Hepatocyte (in vitro differentiated cells): Measurements from ENCODE around the gene PGM1. TPM values are rescaled to one million over a fixed set of nuclear protein-coding genes. Genes with fewer than 3 reads are reported as not detected.

Experiments used
- DNase-seq: peaks from one replicate; pipeline ENCODE4 v3.0.0-alpha.2; 2016; ENCODE audit warnings: low spot score
- H2AFZ ChIP-seq: fragments of 200-600 bp; sonication (generic); 2 replicates; pipeline ENCODE4 v1.6.0; 2016; ENCODE audit warnings: antibody characterized with exemption, mild to moderate bottlenecking
- H3K27ac ChIP-seq: fragments of 200-600 bp; sonication (generic); 2 replicates; pipeline ENCODE4 v1.5.1; 2016; ENCODE audit warnings: mild to moderate bottlenecking
- H3K27me3 ChIP-seq: fragments of 200-600 bp; sonication (generic); 2 replicates; pipeline ENCODE4 v1.6.1; 2016
- H3K36me3 ChIP-seq: fragments of 200-600 bp; sonication (generic); replicated peaks from 2 replicates; pipeline ENCODE4 v1.5.1; 2016; ENCODE audit warnings: low read depth; ENCODE audit not compliant: insufficient read depth
- H3K4me1 ChIP-seq: fragments of 200-600 bp; sonication (generic); 2 replicates; pipeline ENCODE4 v1.5.1; 2016; ENCODE audit warnings: mild to moderate bottlenecking, moderate library complexity; ENCODE audit not compliant: insufficient read depth
- H3K4me2 ChIP-seq: fragments of 200-600 bp; sonication (generic); 2 replicates; pipeline ENCODE4 v1.6.0; 2016
- H3K4me3 ChIP-seq: fragments of 200-600 bp; sonication (generic); 2 replicates; pipeline ENCODE4 v1.5.1; 2016; ENCODE audit warnings: mild to moderate bottlenecking
- H3K79me2 ChIP-seq: fragments of 200-600 bp; sonication (generic); 2 replicates; pipeline ENCODE4 v1.6.0; 2017; ENCODE audit warnings: mild to moderate bottlenecking
- H3K9me2 ChIP-seq: fragments of 200-600 bp; sonication (generic); replicated peaks from 2 replicates; pipeline ENCODE4 v1.6.0; 2017; ENCODE audit warnings: mild to moderate bottlenecking; ENCODE audit not compliant: insufficient read depth
- H3K9me3 ChIP-seq: fragments of 200-600 bp; sonication (generic); 2 replicates; pipeline ENCODE4 v1.5.1; 2016; ENCODE audit warnings: low read depth, mild to moderate bottlenecking
- H4K20me1 ChIP-seq: fragments of 200-600 bp; sonication (generic); 2 replicates; pipeline ENCODE4 v1.6.0; 2016; ENCODE audit warnings: mild to moderate bottlenecking; ENCODE audit not compliant: insufficient read depth, poor library complexity, severe bottlenecking
- EZH2 ChIP-seq: fragments of 200-600 bp; sonication (generic); IDR thresholded peaks from 2 replicates; pipeline ENCODE4 v1.6.1; 2016; ENCODE audit warnings: antibody characterized with exemption, mild to moderate bottlenecking, borderline replicate concordance
- EZH2phosphoT487 ChIP-seq: fragments of 200-600 bp; sonication (generic); IDR thresholded peaks from one replicate; pipeline ENCODE4 v1.6.1; 2018; ENCODE audit warnings: antibody characterized with exemption, mild to moderate bottlenecking, low read depth, moderate library complexity; ENCODE audit not compliant: unreplicated experiment, severe bottlenecking
- WGBS: methylation state at CpG from one replicate; pipeline ENCODE4 v1.1.6; 2016; ENCODE audit warnings: low lambda C conversion rate; ENCODE audit errors: missing lambda C conversion rate; 5-methylcytosine and 5-hydroxymethylcytosine counted together
- polyA plus RNA-seq: library from polyadenylated mRNA; unstranded; fragments of >200 nt; fragmentation: Nextera tagmentation; extraction: Ambion mirVana; gene quantifications from 2 replicates; pipeline ENCODE4 v1.2.1, GENCODE V29; 2016
- total RNA-seq: library from RNA; depleted of rRNA; stranded (reverse); fragments of >200 nt; gene quantifications from 2 replicates; pipeline ENCODE4 v1.2.3, GENCODE V29; 2014
- TF ChIP-seq, protein P1 (sequence below): fragments of 200-600 bp; sonication (generic); IDR thresholded peaks from 2 replicates; pipeline ENCODE4 v1.5.1; 2016; ENCODE audit warnings: antibody characterized with exemption, mild to moderate bottlenecking; ENCODE audit not compliant: poor library complexity

PGM1 gene
- total and polyA plus RNA-seq, 2 experiments from 2014 or later = 85.0 to 88.9 TPM

DNA sequence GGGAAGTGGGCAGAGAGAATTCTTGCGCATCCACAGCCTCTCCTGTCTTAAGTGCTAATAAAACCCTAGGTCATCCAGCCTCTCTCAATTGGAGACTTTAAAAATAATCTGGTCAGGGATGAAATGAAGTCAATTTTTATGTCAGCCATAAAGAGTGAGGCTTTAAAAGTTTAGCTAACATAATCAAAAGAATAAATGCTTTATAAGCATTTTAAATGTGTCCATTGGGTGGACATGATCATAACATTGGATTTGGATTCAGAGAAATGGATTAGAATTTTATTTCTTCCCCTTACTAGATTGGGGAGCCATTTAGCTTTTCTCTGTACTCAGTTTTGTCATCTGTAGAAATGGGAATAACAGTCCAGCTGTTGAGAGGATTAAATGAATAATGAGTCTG lies 55.5 kb downstream of the PGM1 start:
- Histone ChIP-seq H3K4me3 (no peak overlapping the region), H3K9me3 (no peaks in the 10 kb centered on the region), H3K79me2 (no peaks in the 10 kb centered on the region), H3K9me2 (no peaks in the 10 kb centered on the region), H3K27ac (no peak overlapping the region), H3K4me1 (peaks cover 8% of the 10 kb centered on the region), H3K27me3 (no peaks in the 10 kb centered on the region), H4K20me1 (no peaks in the 10 kb centered on the region), H3K4me2 (no peak overlapping the region), H3K36me3 (no peaks in the 10 kb centered on the region), H2AFZ (no peak overlapping the region)
- no peak for DNase-seq
- TF ChIP-seq EZH2phosphoT487 = no peak
- TF ChIP-seq, protein P1, sequence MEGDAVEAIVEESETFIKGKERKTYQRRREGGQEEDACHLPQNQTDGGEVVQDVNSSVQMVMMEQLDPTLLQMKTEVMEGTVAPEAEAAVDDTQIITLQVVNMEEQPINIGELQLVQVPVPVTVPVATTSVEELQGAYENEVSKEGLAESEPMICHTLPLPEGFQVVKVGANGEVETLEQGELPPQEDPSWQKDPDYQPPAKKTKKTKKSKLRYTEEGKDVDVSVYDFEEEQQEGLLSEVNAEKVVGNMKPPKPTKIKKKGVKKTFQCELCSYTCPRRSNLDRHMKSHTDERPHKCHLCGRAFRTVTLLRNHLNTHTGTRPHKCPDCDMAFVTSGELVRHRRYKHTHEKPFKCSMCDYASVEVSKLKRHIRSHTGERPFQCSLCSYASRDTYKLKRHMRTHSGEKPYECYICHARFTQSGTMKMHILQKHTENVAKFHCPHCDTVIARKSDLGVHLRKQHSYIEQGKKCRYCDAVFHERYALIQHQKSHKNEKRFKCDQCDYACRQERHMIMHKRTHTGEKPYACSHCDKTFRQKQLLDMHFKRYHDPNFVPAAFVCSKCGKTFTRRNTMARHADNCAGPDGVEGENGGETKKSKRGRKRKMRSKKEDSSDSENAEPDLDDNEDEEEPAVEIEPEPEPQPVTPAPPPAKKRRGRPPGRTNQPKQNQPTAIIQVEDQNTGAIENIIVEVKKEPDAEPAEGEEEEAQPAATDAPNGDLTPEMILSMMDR = no peak
- no peak for TF ChIP-seq EZH2
- WGBS = 100% methylated on average over 1 of the region's 1 CpG

DNA sequence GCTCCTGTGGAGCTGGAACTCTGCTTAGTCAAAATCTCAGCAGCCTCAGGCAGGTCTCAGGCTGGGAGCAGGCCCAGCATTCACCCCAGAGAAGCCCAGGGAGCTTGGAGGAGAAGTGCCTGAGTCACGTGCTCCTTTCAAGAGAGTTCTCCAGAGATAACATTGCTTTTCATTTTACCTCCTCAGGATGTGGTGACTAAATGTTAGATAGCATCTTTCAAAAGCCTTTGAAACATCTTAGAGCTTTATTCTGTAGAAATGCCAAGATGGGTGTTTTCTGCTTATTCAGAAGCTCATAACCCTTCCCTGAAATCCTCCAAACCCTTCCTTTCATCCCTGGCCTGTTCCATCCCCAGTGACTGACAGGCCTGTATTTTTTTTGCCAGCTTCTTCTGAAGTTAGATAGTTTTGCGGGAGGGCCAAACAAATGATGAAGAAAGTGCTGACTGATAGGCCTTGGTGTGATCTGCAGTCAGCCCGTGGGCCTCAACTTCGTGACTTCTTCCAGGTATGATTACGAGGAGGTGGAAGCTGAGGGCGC lies 58.0 kb downstream of the PGM1 start:
- no peak for DNase-seq
- H3K4me2 ChIP-seq = no peak overlapping the region
- no peak overlapping the region for H2AFZ ChIP-seq
- no peak overlapping the region for H3K27ac ChIP-seq
- WGBS = 74% methylated on average over 6 of the region's 6 CpGs
- no peaks in the 10 kb centered on the region for H3K9me3 ChIP-seq
- no peaks in the 10 kb centered on the region for H3K27me3 ChIP-seq
- H4K20me1 ChIP-seq = no peaks in the 10 kb centered on the region
- no peaks in the 10 kb centered on the region for H3K4me1 ChIP-seq
- no peaks in the 10 kb centered on the region for H3K79me2 ChIP-seq
- no peaks in the 10 kb centered on the region for H3K9me2 ChIP-seq
- H3K4me3 ChIP-seq = no peak overlapping the region
- TF ChIP-seq, protein P1 = no peak
- TF ChIP-seq EZH2 = no peak
- TF ChIP-seq EZH2phosphoT487 = no peak
- H3K36me3 ChIP-seq = no peaks in the 10 kb centered on the region

DNA sequence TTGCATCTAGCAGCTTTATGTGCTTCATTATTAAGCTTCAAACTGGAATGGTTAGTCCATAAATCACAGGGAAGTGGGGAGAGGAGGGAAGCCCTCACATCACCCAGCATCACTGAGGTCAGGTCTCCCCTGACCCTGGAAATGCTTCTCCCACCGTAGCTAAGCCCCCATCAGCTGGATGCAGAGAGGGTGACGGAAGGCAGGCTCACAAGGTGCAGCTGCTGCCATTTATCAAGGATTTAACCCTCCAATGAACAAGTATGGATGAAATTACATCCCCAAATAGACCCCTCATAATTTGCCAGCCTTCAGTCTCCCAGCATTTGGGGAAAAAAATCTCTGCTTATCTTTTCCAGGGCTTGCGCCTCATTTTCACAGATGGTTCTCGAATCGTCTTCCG lies 60.8 kb downstream of the PGM1 start:
- Histone ChIP-seq H3K4me3 (no peak overlapping the region), H4K20me1 (no peaks in the 10 kb centered on the region), H3K27me3 (no peaks in the 10 kb centered on the region), H3K36me3 (no peaks in the 10 kb centered on the region), H3K9me2 (no peaks in the 10 kb centered on the region), H3K9me3 (no peaks in the 10 kb centered on the region), H3K79me2 (no peaks in the 10 kb centered on the region), H3K4me1 (no peaks in the 10 kb centered on the region), H3K4me2 (no peak overlapping the region), H3K27ac (no peak overlapping the region), H2AFZ (no peak overlapping the region)
- no peak for DNase-seq
- 88% methylated on average over 6 of the region's 6 CpGs for WGBS
- TF ChIP-seq EZH2 (no peak), EZH2phosphoT487 (no peak)
- TF ChIP-seq, protein P1 = no peak

DNA sequence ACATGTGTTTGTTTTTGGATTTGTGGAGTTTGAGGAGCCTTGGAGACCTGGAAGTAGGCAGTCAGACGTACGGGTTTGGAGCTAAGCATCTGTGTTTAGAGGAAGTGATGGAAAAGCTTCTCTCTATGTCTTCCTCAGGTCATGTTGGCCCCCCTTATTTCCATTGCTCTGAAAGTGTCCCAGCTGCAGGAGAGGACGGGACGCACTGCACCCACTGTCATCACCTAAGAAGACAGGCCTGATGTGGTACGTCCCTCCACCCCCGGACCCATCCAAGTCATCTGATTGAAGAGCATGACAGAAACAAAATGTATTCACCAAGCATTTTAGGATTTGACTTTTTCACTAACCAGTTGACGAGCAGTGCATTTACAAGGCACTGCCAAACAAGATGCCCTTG lies 66.2 kb downstream of the PGM1 start:
- H3K4me1 ChIP-seq = no peaks in the 10 kb centered on the region
- H4K20me1 ChIP-seq = no peaks in the 10 kb centered on the region
- WGBS = 97% methylated on average over 7 of the region's 7 CpGs
- no peaks in the 10 kb centered on the region for H3K9me3 ChIP-seq
- no peaks in the 10 kb centered on the region for H3K27me3 ChIP-seq
- no peak overlapping the region for H3K4me2 ChIP-seq
- no peak overlapping the region for H3K4me3 ChIP-seq
- H3K36me3 ChIP-seq = no peaks in the 10 kb centered on the region
- no peaks in the 10 kb centered on the region for H3K9me2 ChIP-seq
- H3K79me2 ChIP-seq = no peaks in the 10 kb centered on the region
- H3K27ac ChIP-seq = no peak overlapping the region
- TF ChIP-seq, protein P1 = no peak
- TF ChIP-seq EZH2phosphoT487 = no peak
- no peak for TF ChIP-seq EZH2
- DNase-seq = no peak
- no peak overlapping the region for H2AFZ ChIP-seq
